GM19099 (cell line): ENCODE data around the gene AMPD3.

Experiments
- POLR2A ChIP-seq: IDR thresholded peaks from 3 replicates; pipeline ENCODE4 v1.6.1; 2011; ENCODE audit warnings: low read depth; ENCODE audit not compliant: insufficient read length; ENCODE audit errors: extremely low read depth

AMPD3 gene

GRCh38 chr11:10450462-10451425 lies 4.3 kb upstream of the AMPD3 start:
- TF ChIP-seq POLR2A = no peak

- no peak for TF ChIP-seq POLR2A
Observed at GRCh38 chr11:10451426-10452116, 3.5 kb upstream of the AMPD3 start.

- no peak for TF ChIP-seq POLR2A
Observed at GRCh38 chr11:10452211-10452767, 2.8 kb upstream of the AMPD3 start.

- TF ChIP-seq POLR2A = no peak
Observed at GRCh38 chr11:10453261-10453660, 1.8 kb upstream of the AMPD3 start.

- TF ChIP-seq POLR2A = peak; percentile 61
Observed at GRCh38 chr11:10455637-10456487, 798 bp downstream of the AMPD3 start.

GRCh38 chr11:10456519-10456918 lies 1.5 kb downstream of the AMPD3 start:
- TF ChIP-seq POLR2A = no peak

GRCh38 chr11:10457901-10458300 lies 2.8 kb downstream of the AMPD3 start:
- TF ChIP-seq POLR2A = no peak

- peak; percentile 46 for TF ChIP-seq POLR2A
Observed at GRCh38 chr11:10459029-10459970, 4.2 kb downstream of the AMPD3 start.

GRCh38 chr11:10460611-10461275 lies 5.7 kb downstream of the AMPD3 start:
- TF ChIP-seq POLR2A = no peak

GRCh38 chr11:10461276-10461790 lies 6.3 kb downstream of the AMPD3 start:
- TF ChIP-seq POLR2A = no peak

- no peak for TF ChIP-seq POLR2A
Observed at GRCh38 chr11:10462746-10463300, 7.8 kb downstream of the AMPD3 start.

- TF ChIP-seq POLR2A = no peak
Observed at GRCh38 chr11:10473371-10473770, 18.3 kb downstream of the AMPD3 start.

- no peak for TF ChIP-seq POLR2A
Observed at GRCh38 chr11:10474551-10474950, 19.5 kb downstream of the AMPD3 start.
